ENCODE measurements around the gene PDE5A. TPM values are rescaled to one million over a fixed set of nuclear protein-coding genes. Genes with fewer than 3 reads are reported as not detected.

PDE5A gene
- total RNA-seq, 1 experiment from 2014 or later = 5.0 TPM

DNA sequence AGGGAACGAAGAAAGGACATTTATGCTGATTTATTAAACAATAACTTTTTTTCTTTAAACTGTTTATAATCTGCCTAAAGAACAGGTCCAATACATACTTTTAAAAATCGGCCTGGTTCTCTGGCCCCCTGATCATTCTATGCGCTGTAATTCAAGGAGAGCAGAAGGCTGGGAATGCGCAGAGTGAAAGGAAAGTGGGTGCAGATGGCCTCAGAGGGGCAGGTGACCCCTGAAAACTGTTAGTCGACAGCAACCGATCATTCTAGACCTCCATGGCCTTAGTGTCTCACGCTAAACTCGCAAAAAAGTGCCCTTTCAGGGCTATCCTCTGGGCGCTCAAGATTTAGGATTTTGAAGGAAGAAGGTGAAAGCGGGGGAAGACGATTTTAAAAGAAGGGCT is 2.2 kb downstream of the PDE5A start (continued):
- TF ChIP-seq TCF7L2 (IDR thresholded peaks at IDR 0.05; ENCODE audit: borderline replicate concordance, extremely low read depth, insufficient read depth, insufficient read length) (no peak), ELF1 (IDR thresholded peaks at IDR 0.05; ENCODE audit: borderline replicate concordance, low read depth) (no peak), POLR2AphosphoS5 (IDR thresholded peaks at IDR 0.05; ENCODE audit: low read depth, low read length) (no peak)

GRCh38 chr4:119625761-119626160 is 2.8 kb downstream of the PDE5A start:
- intact Hi-C loops (cut with micrococcal nuclease) = no loop called here
- Histone ChIP-seq H3K9me2 (ENCODE audit: insufficient read depth) (no peaks in the 10 kb centered on the region), H3K4me3 (replicated peaks in 1 of 2; ENCODE audit: low read depth in 1 of 2, low read length in 2 of 2) (no peak overlapping the region), H3K27ac (ENCODE audit: low read depth, low read length) (no peak overlapping the region), H3K27me3 (ENCODE audit: insufficient read depth, low read length) (no peaks in the 10 kb centered on the region), H4K20me1 (ENCODE audit: insufficient read depth) (no peaks in the 10 kb centered on the region), H3K4me1 (ENCODE audit: control insufficient read depth in 1 of 2, insufficient read depth in 2 of 2, low read length in 2 of 2) (peaks cover 0 to 26% of the 10 kb centered on the region in 2 experiments; a peak in 1 of 4 replicates), H3K36me3 (ENCODE audit: control insufficient read depth in 1 of 2, insufficient read depth in 2 of 2, low read length in 2 of 2) (no peaks in the 10 kb centered on the region), H3K9me3 (ENCODE audit: control insufficient read depth in 1 of 2, insufficient read depth in 1 of 2, low read depth in 1 of 2, low read length in 2 of 2) (no peaks in the 10 kb centered on the region), H3K79me2 (ENCODE audit: insufficient read depth, low read length) (no peaks in the 10 kb centered on the region), H3K9ac (ENCODE audit: low read length) (no peak overlapping the region), H2AFZ (ENCODE audit: low read depth, low read length, poor library complexity, severe bottlenecking) (no peak overlapping the region), H3K4me2 (ENCODE audit: low read length) (no peak overlapping the region)
- ChIA-PET RAD21 (ENCODE audit: low non-redundant PET in 1 of 2, low total read pairs in 2 of 2, uncharacterized antibody in 2 of 2, unreplicated experiment in 2 of 2) (no interaction called here), POLR2A (no interaction called here), CTCF (interaction anchor here (2.3 kb wide), 1 partner anchor 67 kb away, joined by 8 read pairs; no protein-coding TSS in a partner anchor)
- no TSS peak for BruUV-seq (replicated peaks)
- TF ChIP-seq, protein P1, sequence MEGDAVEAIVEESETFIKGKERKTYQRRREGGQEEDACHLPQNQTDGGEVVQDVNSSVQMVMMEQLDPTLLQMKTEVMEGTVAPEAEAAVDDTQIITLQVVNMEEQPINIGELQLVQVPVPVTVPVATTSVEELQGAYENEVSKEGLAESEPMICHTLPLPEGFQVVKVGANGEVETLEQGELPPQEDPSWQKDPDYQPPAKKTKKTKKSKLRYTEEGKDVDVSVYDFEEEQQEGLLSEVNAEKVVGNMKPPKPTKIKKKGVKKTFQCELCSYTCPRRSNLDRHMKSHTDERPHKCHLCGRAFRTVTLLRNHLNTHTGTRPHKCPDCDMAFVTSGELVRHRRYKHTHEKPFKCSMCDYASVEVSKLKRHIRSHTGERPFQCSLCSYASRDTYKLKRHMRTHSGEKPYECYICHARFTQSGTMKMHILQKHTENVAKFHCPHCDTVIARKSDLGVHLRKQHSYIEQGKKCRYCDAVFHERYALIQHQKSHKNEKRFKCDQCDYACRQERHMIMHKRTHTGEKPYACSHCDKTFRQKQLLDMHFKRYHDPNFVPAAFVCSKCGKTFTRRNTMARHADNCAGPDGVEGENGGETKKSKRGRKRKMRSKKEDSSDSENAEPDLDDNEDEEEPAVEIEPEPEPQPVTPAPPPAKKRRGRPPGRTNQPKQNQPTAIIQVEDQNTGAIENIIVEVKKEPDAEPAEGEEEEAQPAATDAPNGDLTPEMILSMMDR (IDR thresholded peaks at IDR 0.05 in 2 of 3, conservative IDR thresholded peaks at IDR 0.05 in 1 of 3; ENCODE audit: borderline replicate concordance in 1 of 3, insufficient read depth in 1 of 3, low read depth in 2 of 3, low read length in 2 of 3) = no peak
- TF ChIP-seq POLR2AphosphoS5 (IDR thresholded peaks at IDR 0.05; ENCODE audit: low read depth, low read length) = no peak
- TF ChIP-seq, protein P2, sequence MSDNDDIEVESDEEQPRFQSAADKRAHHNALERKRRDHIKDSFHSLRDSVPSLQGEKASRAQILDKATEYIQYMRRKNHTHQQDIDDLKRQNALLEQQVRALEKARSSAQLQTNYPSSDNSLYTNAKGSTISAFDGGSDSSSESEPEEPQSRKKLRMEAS (IDR thresholded peaks at IDR 0.05) = no peak
- TF ChIP-seq ZNF274 (IDR thresholded peaks at IDR 0.05; ENCODE audit: low read depth, low read length) = no peak
- no peak for TF ChIP-seq ELF1 (IDR thresholded peaks at IDR 0.05; ENCODE audit: borderline replicate concordance, low read depth)
- no peak for TF ChIP-seq SRF (IDR thresholded peaks at IDR 0.05; ENCODE audit: low read depth)
- TF ChIP-seq EGR1 (IDR thresholded peaks at IDR 0.05; ENCODE audit: low read depth) = no peak
- TF ChIP-seq CBX3 (IDR thresholded peaks at IDR 0.05; ENCODE audit: low read depth) = no peak
- no peak for TF ChIP-seq TCF7L2 (IDR thresholded peaks at IDR 0.05; ENCODE audit: borderline replicate concordance, extremely low read depth, insufficient read depth, insufficient read length)
- no peak for TF ChIP-seq RAD21 (IDR thresholded peaks at IDR 0.05; ENCODE audit: low read depth)
- DNase-seq (ENCODE audit: low read depth, low spot score) (no peak), ATAC-seq (no peak)
